ENCODE results near the gene G6PC1.
A peak's percentile ranks its signal among the peaks of the same experiment; 100 is the strongest.
"Not testable (repeated sequence)": the region's sequence is repeated elsewhere in the genome, so short reads cannot be mapped to it uniquely, and the experiment has no call there.

Gene G6PC1

DNA sequence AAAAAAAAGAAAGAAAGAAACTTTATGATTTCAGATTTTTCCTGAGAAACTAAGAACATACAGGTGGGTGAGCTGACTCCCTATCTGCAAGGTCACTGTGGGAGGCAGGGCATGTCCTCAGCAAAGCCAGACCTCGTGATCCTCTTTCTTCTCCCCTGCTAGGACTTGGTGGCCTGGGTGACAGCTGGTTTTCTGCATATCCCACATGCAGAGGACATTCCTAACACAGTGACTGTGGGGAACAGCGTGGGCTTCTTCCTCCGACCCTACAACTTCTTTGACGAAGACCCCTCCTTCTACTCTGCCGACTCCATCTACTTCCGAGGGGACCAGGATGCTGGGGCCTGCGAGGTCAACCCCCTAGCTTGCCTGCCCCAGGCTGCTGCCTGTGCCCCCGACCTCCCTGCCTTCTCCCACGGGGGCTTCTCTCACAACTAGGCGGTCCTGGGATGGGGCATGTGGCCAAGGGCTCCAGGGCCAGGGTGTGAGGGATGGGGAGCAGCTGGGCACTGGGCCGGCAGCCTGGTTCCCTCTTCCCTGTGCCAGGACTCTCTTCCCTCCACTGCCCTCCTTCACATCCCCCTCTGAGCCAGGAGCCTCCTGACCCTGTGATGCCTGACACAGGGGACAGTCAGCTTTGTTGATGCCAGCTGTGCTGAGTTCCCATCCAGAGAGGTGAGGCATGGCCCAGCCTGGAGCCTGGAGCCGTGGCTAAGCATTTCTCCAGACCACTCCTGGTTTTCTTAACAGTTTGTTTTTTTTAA is 26.5 kb upstream of the G6PC1 start:
- DNase-seq: not testable (repeated sequence)

DNA sequence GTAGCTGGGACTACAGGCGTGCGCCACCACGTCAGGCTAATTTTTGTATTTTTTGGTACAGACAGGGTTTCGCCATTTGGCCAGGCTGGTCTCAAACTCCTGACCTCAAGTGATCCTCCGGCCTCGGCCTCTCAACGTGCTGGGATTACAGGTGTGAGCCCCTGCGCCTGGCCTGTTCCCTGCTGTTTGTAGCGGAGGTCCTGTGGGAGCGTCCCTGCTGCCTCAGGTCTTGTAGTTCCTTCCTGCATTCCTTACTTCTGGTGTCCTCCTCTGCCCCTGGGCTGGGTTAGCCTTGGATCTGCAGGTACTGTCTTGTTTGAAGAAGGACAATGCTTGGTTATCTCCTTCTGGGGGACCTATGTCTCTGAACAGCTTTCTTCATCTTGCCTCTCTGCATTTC is 23.6 kb upstream of the G6PC1 start:
- no peak for DNase-seq

DNA sequence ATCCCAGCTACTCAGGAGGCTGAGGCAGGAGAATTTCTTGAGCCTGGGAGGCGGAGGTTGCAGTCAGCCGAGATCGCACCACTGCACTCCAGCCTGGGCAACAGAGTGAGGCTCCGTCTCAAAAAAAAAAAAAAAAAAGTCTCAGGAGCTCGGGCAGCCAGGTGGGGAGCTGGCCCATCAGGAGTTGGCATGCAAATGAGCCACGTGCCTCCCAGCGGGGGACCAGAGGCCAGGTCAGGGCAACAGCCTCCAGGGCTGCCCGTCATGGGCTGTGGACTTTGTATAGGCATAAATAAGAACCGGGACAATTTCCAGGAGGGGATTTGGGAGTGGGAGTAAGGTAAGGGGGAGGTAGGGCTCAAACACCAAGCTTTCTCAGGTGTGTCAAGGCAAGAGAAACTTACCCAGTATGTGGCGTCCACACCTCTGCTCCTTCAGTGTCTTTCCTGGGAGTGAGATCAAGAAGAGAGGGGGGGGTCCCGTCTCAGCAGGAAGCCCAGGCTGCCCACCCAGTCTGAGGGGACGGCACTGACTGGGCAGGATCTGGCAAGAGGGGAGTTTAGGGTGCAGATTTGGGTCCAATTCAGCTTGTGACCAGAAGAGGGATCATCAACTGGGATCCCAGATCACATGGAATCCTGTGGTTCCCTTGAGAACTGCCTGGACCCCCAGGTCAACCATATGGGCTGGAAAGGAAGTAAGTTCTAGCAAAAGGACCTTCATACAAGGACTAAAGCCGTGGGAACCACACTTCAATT is 22.3 kb upstream of the G6PC1 start:
- DNase-seq: no peak

DNA sequence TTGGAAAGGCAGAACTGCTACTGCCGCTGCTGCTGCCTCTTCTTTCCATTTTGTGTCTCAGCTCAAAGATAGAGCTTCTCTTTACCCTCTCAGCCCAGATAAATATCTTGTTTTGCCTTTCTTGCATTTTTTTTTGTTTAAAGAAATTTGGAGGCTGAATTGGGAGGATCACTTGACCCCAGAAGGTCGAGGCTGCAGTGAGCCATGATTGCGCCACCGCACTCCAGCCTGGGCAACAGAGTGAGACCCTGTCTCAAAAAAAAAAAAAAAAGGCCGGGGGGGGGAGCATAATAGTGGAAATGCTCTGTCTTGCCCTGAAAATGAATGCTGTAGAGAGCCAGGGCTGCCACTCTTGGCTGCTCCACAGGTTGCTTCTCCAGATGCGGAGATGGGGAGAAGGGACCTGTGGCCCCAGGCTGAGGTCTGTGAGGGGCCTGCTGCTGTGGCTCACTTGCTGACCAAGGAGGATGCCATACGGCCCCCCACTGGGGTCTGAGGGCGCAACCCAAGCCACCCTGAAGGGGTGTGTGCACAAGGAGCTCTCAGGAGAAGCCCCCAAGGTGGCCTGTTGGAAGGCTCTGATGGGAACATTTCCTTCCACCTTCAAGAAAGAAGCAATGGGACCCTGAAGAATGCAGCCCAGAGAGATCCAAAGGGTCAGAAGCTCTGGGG is 21.5 kb upstream of the G6PC1 start:
- no peak for DNase-seq

DNA sequence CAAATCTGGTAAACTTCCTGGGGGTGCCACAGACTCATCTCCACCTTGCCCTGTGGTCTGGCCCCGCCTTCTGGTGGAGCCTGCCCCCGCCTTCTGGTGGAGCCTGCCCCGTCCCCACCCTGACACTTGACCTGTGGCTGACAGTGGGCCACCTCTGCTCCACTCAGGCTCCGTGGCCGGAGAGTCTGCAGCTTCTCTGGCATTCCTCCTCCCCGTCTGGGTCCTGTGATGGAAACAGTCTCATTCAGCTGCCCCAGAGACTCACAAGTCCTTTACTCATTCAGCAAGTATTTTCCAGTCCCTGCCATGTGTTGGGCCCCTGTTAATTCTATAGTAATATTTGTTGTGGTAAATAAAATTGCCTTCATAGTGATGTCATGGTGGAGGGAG is 21.0 kb upstream of the G6PC1 start:
- DNase-seq: no peak

DNA sequence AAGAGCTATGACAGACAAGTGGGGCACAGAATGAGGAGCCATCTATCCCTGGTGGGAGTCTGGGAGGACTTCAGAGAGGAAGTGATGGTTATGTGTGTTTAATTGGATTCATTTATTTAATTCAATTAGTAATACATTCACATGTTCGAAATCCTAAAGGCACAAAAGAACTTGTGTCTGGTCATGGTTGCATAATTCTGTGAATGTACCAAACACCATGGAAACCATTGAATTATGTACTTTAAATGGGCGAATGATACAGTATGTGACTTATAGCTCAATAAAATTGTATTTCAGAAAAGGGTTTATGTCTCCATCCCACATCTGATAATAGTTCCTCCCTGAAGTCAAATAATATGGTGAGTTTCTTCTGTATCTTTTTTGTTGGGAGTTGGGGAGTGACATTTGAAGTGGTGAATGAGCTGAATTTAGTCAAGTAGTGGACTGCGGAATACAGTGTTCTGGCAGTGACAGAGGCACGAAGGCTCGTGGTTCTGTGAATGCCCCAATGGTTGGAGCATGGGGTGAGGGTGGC is 19.8 kb upstream of the G6PC1 start:
- no peak for DNase-seq

DNA sequence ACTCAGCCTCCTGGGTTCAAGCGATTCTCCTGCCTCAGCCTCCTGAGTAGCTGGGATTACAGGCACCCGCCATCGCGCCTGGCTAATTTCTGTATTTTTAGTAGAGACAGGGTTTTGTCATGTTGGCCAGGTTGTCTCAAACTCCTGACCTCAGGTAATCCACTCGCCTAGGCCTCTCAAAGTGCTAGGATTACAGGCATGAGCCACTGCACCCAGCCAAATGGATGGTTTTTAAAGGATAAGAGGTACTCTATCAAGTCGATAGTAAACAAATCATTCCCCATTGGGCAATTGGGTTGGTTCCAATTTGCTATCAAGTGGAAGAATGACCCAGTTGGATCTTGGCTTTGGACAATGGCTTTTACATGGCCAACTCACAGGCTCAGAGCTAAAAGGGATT is 18.9 kb upstream of the G6PC1 start:
- DNase-seq: not testable (repeated sequence)

DNA sequence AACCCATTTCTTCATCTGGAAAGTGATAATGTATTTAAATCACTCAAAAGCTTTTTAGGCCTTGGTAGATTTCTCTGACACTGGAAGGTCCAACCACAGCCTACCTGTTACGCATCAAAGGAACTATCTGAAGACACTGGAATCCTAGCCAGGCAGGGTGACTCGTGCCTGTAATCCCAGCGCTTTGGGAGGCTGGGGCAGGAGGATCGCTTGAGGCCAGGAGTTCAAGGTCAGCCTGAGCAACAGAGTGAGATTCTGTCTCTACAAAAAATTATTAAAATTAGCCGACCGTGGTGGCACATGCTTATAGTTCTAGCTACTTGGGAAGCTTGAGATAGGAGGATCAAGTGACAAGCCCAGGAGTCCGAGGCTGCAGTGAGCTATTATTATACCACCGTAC is 18.4 kb upstream of the G6PC1 start:
- no peak for DNase-seq

DNA sequence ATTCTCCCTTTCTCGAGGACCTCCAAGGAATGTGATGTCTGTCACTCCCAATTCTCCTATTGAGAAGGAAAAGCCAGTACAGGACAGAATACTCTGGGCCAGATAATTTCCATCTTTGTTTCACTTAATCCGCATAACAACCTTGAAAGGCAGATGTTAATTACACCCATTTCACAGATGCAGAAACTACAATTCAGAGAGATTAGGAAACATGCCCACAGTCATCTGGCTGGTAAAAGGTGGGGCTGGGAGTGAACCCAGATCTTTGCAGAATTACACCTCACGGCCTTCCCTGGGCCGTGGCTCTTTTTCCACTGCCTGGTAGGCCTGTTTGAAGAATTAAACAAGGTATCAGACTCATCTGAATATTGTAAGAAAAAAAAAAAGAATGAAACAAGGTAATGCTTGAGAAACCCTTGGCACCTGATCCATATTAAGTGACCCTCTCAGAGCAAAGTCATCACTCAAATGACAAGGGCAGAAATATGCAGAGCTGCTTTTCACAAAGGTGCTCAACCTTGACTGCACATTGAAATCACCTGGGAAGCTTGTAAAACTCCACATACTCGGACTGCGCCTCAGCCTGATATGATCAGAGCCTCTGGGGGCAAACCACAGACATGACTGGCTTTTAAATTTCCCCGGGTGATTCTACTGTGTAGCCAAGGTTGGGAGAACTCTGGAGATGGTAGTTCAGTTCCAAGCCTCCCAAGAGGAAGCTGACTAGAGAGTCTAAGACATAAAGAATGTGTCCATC is 16.6 kb upstream of the G6PC1 start:
- DNase-seq: peak; percentile 11

DNA sequence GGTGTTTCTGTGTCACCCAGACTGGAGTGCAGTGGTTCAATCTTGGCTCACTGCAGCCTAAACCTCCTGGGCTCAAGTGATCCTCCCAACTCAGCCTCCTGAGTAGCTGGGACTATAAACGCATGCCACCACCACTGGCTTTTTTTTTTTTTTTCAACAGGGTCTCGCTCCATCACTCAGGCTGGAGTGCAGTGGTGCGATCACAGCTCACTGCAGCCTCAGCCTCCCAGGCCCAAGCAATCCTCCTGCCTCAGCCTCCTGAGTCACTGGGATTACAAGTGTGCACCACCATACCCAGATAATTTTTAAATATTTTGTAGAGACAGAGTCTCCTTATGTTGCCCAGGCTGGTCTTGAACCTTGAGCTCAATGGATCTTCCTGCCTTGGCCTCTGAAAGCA is 14.8 kb upstream of the G6PC1 start:
- DNase-seq: not testable (repeated sequence)

DNA sequence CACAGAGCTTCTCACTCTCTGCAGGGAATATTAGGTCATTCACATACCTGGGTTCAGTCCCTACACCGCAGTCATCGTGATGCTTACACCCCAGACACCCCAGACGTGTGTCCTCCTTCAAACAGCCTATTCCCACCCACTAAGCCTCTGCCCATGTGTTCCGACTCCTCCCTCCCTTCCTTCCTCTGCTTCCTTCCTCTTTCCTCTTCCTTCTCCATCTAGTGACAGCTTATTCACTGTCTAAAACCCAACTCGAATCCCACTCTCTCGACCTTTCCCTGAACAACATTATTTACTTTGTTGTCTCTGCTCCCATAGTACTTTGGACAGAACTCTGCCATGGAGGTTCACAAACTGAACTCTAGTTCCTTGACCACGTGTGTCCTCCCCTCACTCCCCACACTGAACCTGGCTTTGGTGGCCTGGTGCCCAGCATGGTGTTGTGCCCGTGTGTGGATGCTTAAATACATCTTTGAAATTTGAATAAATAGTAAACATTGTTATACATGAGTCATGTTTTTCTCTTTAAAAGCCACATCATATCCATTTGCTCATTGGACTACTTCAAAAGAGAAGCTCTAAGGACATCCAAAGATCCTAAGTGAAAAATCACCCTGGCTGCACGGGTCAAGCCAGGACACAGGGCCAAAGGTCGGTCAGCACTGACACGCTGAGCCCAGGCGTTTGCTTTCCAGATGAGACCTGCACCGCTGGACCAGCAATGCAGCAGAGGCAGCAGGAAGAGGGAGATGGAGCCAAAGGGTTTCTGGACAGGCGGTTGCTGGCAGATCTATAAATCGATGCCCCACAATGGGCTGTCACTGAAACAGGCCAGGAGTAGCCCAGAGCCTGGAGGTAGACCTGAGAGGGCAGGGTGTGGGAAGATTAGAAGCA is 14.1 kb upstream of the G6PC1 start:
- no peak for DNase-seq

DNA sequence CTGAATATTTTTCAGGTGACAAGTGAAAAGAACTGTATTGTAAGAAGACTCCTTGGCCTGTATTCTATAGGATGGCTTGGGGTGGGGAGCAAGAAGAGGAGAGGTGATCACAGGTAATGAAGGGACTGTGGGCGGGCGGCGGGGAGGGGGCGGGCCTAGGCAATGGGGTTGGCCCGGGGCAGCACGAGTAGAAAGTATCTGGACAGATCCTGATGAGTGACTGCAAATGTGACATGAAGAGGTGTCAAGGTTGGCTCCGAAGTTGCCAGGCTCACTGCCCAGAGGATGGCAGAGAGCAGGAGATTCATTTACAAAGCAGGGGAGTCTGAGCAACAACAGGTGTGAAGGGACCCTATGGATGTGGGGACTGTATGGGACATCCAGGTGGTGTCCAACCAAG is 10.8 kb upstream of the G6PC1 start:
- DNase-seq: no peak

DNA sequence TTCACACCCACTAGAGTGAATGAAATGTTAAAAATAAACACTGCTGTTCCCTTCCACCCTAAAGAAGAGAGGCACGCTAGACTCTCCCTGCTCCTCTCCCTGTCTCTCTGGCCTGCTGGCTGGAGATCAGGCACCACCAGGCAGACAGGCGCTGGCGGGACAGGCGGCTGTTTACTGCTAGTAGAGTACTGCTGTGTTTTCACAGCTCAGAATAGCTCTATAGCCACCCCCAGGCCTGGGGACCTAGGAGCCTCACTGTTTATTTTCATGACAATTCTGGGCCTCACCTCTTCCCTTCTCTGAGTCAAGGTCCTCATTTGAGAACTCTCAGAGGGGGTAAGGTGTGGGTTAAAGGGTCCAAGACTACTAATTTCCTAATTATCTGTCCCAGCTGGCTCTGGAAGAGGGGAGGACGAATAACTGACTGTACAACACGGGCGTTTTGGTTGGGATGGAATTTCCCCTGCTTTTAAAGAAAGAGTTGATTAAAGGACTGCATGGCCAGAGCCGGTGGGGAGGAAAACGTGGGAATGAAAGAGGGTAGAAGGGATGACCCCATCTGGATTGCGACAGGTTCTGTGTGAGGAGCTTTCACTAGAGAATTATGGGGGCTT is 9.0 kb upstream of the G6PC1 start:
- no peak for DNase-seq

DNA sequence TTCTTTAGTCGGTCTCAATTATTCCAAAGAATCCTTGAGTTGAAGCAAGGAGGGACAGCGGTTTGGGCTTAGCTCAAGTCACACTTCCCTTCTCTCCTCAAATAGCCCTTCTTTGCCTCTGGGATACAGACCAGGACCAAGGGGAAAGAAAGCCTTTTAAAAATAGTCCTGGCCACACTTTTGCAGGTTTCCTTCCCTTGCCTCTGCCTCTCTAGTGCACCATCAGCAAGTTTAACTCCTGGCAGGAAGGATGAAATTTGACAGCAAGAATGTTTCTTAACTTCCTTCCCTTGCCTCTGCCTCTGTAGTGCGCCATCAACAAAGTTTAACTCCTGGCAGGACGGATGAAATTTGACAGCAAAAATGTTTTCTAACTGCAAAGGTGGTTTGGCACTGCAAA is 7.2 kb upstream of the G6PC1 start:
- DNase-seq: no peak

DNA sequence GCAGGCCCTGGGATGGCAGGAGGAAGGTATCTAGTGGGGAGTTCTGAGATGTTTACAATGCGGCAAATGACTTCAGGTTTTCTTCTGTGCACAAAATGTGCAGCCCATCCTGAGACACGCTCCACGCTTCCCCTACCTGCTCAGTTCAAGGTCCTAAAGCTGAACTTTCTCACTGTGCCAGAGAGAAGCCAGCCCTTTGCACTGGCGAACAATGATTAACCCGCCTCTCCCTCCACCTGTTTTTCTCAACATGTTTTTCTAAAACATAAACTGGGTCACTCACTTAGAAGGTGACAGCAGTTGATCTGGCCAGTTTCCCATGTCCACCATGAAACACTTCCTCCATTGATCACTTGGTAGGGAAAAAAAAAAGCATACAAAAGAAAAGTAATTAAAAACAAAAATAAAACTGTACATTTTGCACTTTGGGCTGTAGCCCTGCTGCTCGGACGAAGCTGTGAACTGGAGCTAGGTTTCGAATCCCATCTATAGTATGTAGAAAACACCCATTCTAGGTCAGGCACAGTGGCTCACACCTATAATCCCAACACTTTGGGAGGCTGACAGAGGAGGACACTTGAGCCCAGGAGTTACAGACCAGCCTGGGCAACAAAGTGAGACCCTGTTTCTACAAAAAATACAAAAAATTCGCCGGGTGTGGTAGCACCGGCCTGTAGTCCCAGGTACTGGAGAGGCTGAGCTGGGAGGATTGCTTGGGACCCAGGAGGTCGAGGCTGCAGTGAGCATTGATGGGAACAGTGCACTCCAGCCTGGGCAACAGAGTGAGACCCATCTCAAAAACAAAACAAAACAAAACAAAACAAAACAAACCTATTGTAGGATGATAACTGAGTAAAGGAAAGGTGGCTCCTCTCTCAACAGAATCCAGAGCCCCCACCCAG is 6.1 kb upstream of the G6PC1 start:
- no peak for DNase-seq

DNA sequence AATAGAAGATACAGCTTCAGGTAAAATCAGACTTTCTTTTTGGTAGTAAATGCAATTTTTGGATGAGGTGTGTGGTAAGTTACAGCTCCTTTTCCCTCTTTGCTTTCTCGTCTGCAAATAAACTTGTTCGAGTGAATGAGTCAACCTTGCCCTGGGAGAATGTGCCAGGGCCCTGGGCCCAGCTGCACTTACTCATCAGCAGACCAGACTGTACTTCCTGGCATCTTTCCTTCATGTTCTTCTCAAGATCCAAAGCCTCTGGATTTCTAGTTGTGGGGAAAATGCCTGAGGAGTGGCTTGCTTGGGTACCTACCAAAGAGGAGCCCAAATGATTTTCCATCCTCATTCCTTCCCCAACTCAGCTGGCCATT is 5.4 kb upstream of the G6PC1 start:
- no peak for DNase-seq

DNA sequence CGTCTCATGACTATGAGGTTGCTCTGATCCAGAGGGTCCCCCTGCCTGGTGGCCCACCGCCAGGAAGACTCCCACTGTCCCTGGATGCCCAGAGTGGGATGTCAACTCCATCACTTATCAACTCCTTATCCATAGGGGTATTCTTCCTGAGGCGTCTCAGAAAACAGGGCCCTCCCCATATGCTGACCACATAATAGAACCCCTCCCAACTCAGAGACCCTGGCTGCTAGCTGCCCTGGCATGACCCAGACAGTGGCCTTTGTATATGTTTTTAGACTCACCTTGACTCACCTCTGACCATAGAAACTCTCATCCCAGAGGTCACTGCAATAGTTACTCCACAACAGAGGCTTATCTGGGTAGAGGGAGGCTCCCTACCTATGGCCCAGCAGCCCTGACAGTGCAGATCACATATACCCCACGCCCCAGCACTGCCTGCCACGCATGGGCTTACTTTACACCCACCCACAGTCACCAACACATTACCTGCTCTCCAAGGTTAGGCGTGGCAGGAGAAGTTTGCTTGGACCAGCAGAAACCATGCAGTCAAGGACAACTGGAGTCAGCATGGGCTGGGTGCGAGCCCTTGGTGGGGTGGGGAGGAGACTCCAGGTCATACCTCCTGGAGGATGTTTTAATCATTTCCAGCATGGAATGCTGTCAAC is 2.3 kb upstream of the G6PC1 start:
- DNase-seq: no peak

DNA sequence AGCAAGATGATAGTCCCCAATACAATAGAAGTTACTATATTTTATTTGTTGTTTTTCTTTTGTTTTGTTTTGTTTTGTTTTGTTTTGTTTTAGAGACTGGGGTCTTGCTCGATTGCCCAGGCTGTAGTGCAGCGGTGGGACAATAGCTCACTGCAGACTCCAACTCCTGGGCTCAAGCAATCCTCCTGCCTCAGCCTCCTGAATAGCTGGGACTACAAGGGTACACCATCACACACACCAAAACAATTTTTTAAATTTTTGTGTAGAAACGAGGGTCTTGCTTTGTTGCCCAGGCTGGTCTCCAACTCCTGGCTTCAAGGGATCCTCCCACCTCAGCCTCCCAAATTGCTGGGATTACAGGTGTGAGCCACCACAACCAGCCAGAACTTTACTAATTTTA is 618 bp upstream of the G6PC1 start:
- not testable (repeated sequence) for DNase-seq

DNA sequence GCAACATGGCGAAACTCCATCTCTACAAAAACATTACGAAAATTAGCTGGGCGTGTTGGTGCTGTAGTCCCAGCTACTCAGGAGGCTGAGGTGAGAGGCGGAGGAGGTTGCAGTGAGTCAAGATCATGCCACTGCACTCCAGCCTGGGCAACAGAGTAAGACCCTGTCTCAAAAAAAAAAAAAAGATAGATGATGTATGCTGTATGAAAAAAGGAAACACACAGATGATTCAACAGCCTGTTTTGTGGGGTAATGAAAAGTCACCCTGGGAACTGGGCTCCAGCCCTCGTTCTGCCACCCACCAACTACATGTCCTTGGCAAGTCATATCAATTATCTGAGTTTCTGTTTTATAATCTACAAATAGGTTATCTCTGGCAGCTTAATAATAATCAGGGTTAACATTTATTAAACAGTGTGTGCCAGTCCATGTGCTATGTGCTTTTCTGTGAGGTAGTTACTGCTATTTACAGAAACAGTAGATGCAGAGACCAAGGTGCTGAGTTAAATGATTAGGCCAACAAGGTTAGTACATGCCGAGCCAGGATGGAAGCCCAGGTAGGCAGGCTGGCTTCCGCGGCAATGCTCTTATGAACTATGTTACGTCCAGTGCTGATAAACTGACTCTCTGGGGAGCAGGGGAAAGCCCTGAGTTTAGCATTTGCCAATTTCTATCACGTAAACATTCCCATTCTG is 1.1 kb downstream of the G6PC1 start:
- no peak for DNase-seq
